Testis (tissue), 3 donors: ENCODE measurements around the gene KLF15. TPM values are rescaled to one million over a fixed set of nuclear protein-coding genes. Genes with fewer than 3 reads are reported as not detected.

Experiments used
- DNase-seq: peaks from one replicate; pipeline ENCODE4 v3.0.0-alpha.2; 2019
- H3K27ac ChIP-seq, 2 donors: fragments of 200-600 bp; sonication (generic); one replicate each; pipeline ENCODE4 v1.5.1; 2019
- H3K27me3 ChIP-seq: fragments of 200-600 bp; sonication (generic); one replicate; pipeline ENCODE4 v1.5.1; 2019
- H3K36me3 ChIP-seq: fragments of 200-600 bp; sonication (generic); one replicate; pipeline ENCODE4 v1.5.1; 2017; ENCODE audit warnings: low read depth; ENCODE audit errors: missing control alignments
- H3K4me1 ChIP-seq: fragments of 200-600 bp; sonication (generic); one replicate; pipeline ENCODE4 v1.5.1; 2019
- H3K4me3 ChIP-seq, 2 donors: fragments of 200-600 bp; sonication (generic); one replicate each; pipeline ENCODE4 v1.5.1; 2017 to 2019
- H3K9me3 ChIP-seq: fragments of 200-600 bp; sonication (generic); one replicate; pipeline ENCODE4 v1.5.1; 2017
- CTCF ChIP-seq, 3 experiments: fragments of 450-650 bp in 2 of 3; fragments of 200-600 bp in 1 of 3; sonication (generic) in 1 of 3; IDR thresholded peaks; one replicate each; pipeline ENCODE4 v1.5.1; 2016 to 2019; ENCODE audit warnings: antibody characterized with exemption in 3 of 3, mild to moderate bottlenecking in 2 of 3, moderate library complexity in 1 of 3
- POLR2A ChIP-seq: fragments of 450-650 bp; IDR thresholded peaks from one replicate; pipeline ENCODE4 v1.6.1; 2017; ENCODE audit warnings: antibody characterized with exemption, mild to moderate bottlenecking, moderate library complexity
- WGBS, 2 donors: methylation state at CpG; one replicate each; pipeline ENCODE4 v1.1.5; 2018; 5-methylcytosine and 5-hydroxymethylcytosine counted together
- intact Hi-C: fragments of 100-400 bp; cut with DNase I; formaldehyde crosslinking; loops from one replicate; pipeline ENCODE4 v1.15.1; 2023; ENCODE audit warnings: low total_unique reads
- polyA plus RNA-seq: library from polyadenylated mRNA; stranded (reverse); fragments of 350-450 nt; fragmentation: Illumina TruSeq; extraction: RNeasy Lipid Tissue Mini Kit (QIAGEN cat#74804); gene quantifications from one replicate; pipeline ENCODE4 v1.2.3, GENCODE V29; 2014; ENCODE audit warnings: low read depth, low replicate concordance; ENCODE audit not compliant: insufficient read depth
- total RNA-seq, 2 donors: library from RNA; depleted of rRNA; stranded (reverse); fragments of >200 nt; gene quantifications; one replicate each; pipeline ENCODE4 v1.2.3, GENCODE V29; 2016

KLF15 gene
- total and polyA plus RNA-seq, 3 donors from 2014 or later, result 8.5 to 36.1 (median 32.0) TPM

- Histone ChIP-seq H3K4me3 (no peak overlapping the region), H3K27ac (no peak overlapping the region), H3K36me3 (no peaks in the 10 kb centered on the region), H3K9me3 (no peaks in the 10 kb centered on the region), H3K27me3 (no peaks in the 10 kb centered on the region), H3K4me1 (peaks cover 7% of the 10 kb centered on the region)
- no peak for TF ChIP-seq CTCF (IDR thresholded peaks at IDR 0.05)
- TF ChIP-seq POLR2A, result no peak
- WGBS, 2 donors, result 65 to 71% methylated on average over 3 to 4 of the region's 4 CpGs
- intact Hi-C loops, result no loop called here
- no peak for DNase-seq
Observed at GRCh38 chr3:126314305-126314789, 42.9 kb downstream of the KLF15 start.

- Histone ChIP-seq H3K4me3 (no peak overlapping the region), H3K36me3 (no peaks in the 10 kb centered on the region), H3K27me3 (no peaks in the 10 kb centered on the region), H3K4me1 (peaks cover 7% of the 10 kb centered on the region), H3K9me3 (no peaks in the 10 kb centered on the region), H3K27ac (no peak overlapping the region)
- DNase-seq, result no peak
- TF ChIP-seq CTCF (IDR thresholded peaks at IDR 0.05) (no peak), POLR2A (no peak)
- 90% methylated on average over 6 of the region's 6 CpGs for whole genome bisulfite sequencing, 2 donors
- intact Hi-C loops, result no loop called here
Observed at GRCh38 chr3:126313580-126314304, 43.5 kb downstream of the KLF15 start.

- Histone ChIP-seq H3K27me3 (no peaks in the 10 kb centered on the region), H3K27ac (no peak overlapping the region), H3K4me3 (no peak overlapping the region), H3K36me3 (no peaks in the 10 kb centered on the region), H3K4me1 (peaks cover 7% of the 10 kb centered on the region), H3K9me3 (no peaks in the 10 kb centered on the region)
- no peak for DNase-seq
- intact Hi-C loops, result no loop called here
- 94 to 95% methylated on average over 6 of the region's 6 CpGs for WGBS, 2 donors
- TF ChIP-seq CTCF (IDR thresholded peaks at IDR 0.05) (no peak), POLR2A (no peak)
Observed at GRCh38 chr3:126313166-126313565, 44.0 kb downstream of the KLF15 start.

GRCh38 chr3:126312341-126312740 lies 44.9 kb downstream of the KLF15 start:
- intact Hi-C loops, result no loop called here

More at GRCh38 chr3:126312341-126312740, 44.9 kb downstream of the KLF15 start:
- no peak for DNase-seq
- peaks cover 7% of the 10 kb centered on the region for H3K4me1 ChIP-seq
- no peak overlapping the region for H3K4me3 ChIP-seq
- 96 to 97% methylated on average over 7 of the region's 7 CpGs for WGBS, 2 donors
- H3K9me3 ChIP-seq, result no peaks in the 10 kb centered on the region
- no peak overlapping the region for H3K27ac ChIP-seq
- no peak for TF ChIP-seq CTCF (IDR thresholded peaks at IDR 0.05)
- no peaks in the 10 kb centered on the region for H3K36me3 ChIP-seq
- no peaks in the 10 kb centered on the region for H3K27me3 ChIP-seq
